22Rv1 (cell line): ENCODE data around the gene SLC8A1.

ENCODE experiments used
- ZFX ChIP-seq: fragments of 450-650 bp; IDR thresholded peaks from 2 replicates; pipeline ENCODE4 v1.6.1; 2017; ENCODE audit warnings: antibody characterized with exemption, borderline replicate concordance
- TF ChIP-seq, protein P1 (sequence below): fragments of 450-650 bp; IDR thresholded peaks from 2 replicates; pipeline ENCODE4 v1.5.1; 2017; ENCODE audit warnings: mild to moderate bottlenecking

DNA sequence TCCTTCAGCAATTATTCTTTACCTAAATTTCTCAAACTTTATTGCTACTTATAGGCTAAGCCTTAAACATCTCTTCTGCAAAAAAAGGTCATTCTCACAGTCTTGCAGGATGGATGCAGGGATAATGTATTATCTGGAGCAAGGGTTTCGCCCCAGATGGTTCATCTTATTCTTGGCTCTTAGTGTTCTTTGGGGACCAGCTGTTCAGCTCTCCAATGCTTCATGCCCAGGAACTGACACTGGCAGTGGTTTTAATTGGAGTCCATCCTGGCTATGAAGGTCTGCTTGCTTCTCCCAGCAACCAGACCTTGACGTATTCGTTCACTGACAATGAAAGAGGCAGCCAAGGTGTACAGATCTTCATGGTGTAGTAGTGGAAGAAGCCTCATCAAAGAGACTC lies 331.9 kb downstream of the SLC8A1 start:
- TF ChIP-seq, protein P1, sequence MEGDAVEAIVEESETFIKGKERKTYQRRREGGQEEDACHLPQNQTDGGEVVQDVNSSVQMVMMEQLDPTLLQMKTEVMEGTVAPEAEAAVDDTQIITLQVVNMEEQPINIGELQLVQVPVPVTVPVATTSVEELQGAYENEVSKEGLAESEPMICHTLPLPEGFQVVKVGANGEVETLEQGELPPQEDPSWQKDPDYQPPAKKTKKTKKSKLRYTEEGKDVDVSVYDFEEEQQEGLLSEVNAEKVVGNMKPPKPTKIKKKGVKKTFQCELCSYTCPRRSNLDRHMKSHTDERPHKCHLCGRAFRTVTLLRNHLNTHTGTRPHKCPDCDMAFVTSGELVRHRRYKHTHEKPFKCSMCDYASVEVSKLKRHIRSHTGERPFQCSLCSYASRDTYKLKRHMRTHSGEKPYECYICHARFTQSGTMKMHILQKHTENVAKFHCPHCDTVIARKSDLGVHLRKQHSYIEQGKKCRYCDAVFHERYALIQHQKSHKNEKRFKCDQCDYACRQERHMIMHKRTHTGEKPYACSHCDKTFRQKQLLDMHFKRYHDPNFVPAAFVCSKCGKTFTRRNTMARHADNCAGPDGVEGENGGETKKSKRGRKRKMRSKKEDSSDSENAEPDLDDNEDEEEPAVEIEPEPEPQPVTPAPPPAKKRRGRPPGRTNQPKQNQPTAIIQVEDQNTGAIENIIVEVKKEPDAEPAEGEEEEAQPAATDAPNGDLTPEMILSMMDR = no peak
- no peak for TF ChIP-seq ZFX
